Gastrocnemius medialis (tissue), 4 donors: ENCODE results near the gene NID1.

Source experiments
- POLR2A ChIP-seq, 2 donors: fragments of 450-650 bp; IDR thresholded peaks; one replicate each; pipeline ENCODE4 v1.6.1; 2017; ENCODE audit warnings: antibody characterized with exemption in 2 of 2, mild to moderate bottlenecking in 2 of 2, moderate library complexity in 2 of 2
- TF ChIP-seq, protein P1 (sequence below), 5 experiments: fragments of 450-650 bp in 3 of 5; fragments of 200-600 bp in 2 of 5; sonication (generic) in 2 of 5; IDR thresholded peaks in 4 of 5; conservative IDR thresholded peaks in 1 of 5; 1 replicate in 4 of 5; 2 replicates in 1 of 5; pipeline ENCODE4 v1.5.1; 2016 to 2019; ENCODE audit warnings: antibody characterized with exemption in 5 of 5, mild to moderate bottlenecking in 3 of 5, moderate library complexity in 3 of 5

DNA sequence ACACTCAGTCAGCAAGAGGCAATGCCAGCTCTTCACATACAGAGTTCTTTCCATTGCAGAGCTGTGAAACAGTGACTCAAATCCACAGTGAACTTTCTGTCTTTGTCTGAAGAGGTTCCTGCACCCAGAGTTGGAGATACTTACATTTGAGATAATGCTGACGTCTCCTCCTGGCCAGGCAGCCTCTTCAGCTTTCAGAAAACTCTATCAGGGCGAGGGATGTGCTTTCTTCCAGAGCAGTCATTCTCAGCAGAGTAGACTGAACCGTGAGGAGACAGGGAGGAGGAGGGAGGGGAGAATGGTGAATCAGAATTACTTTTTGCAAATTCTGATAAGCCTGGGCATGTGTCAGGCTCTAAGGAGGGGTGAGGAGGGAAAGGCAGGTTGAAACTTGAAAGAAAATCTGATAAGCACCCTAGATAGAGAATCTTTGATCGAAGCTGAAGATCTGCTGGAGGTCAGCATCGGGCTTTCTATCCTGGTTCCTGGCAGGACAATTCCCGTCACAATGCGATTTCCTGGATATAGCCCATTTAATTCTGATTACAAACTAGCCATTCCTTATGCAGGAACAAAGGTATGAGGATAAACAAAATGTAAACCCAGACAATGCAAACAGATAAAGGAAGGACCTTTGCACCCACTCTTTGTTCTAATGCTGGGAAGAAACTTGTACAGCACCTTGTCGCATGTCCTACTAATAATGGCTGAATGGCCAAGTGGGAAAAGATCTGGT lies 18.9 kb upstream of the NID1 start:
- TF ChIP-seq, protein P1, sequence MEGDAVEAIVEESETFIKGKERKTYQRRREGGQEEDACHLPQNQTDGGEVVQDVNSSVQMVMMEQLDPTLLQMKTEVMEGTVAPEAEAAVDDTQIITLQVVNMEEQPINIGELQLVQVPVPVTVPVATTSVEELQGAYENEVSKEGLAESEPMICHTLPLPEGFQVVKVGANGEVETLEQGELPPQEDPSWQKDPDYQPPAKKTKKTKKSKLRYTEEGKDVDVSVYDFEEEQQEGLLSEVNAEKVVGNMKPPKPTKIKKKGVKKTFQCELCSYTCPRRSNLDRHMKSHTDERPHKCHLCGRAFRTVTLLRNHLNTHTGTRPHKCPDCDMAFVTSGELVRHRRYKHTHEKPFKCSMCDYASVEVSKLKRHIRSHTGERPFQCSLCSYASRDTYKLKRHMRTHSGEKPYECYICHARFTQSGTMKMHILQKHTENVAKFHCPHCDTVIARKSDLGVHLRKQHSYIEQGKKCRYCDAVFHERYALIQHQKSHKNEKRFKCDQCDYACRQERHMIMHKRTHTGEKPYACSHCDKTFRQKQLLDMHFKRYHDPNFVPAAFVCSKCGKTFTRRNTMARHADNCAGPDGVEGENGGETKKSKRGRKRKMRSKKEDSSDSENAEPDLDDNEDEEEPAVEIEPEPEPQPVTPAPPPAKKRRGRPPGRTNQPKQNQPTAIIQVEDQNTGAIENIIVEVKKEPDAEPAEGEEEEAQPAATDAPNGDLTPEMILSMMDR (IDR thresholded peaks at IDR 0.05 in 4 of 5, conservative IDR thresholded peaks at IDR 0.05 in 1 of 5), result no peak
- no peak for TF ChIP-seq POLR2A (IDR thresholded peaks at IDR 0.05)
